A673 (cell line): ENCODE measurements around the gene PUDP. TPM values are rescaled to one million over a fixed set of nuclear protein-coding genes. Genes with fewer than 3 reads are reported as not detected.

Experiments
- BruUV-seq: library from RNA; stranded (reverse); fragments of 400-500 nt; replicated peaks from 2 replicates; lab custom pipeline; 2021; lab: Mats Ljungman, UMichigan
- CTCF ChIA-PET: fragments of 300-600 bp; sonication (Branson Sonifier 250); formaldehyde crosslinking; loops from one replicate; lab custom pipeline; 2022; ENCODE audit warnings: antibody characterized with exemption; lab: Charles Lee
- POLR2A ChIA-PET: fragments of 300-600 bp; sonication (Branson Sonifier 250); formaldehyde crosslinking; loops from one replicate; lab custom pipeline; 2022; ENCODE audit warnings: antibody characterized with exemption; ENCODE audit not compliant: low non-redundant PET; lab: Charles Lee
- DNase-seq: peaks from one replicate; pipeline ENCODE4 v3.0.0-alpha.2; 2015; ENCODE audit warnings: low spot score
- H3K27ac ChIP-seq: fragments of 200-600 bp; sonication (generic); 2 replicates; pipeline ENCODE4 v1.5.1; 2016; ENCODE audit warnings: mixed run types, low read depth, mild to moderate bottlenecking, mixed read lengths, antibody characterized with exemption, low read length; ENCODE audit not compliant: poor library complexity, severe bottlenecking
- H3K27me3 ChIP-seq: fragments of 200-600 bp; sonication (generic); replicated peaks from 2 replicates; pipeline ENCODE4 v1.6.1; 2017; ENCODE audit warnings: mixed run types, low read depth, mild to moderate bottlenecking, mixed read lengths, antibody characterized with exemption, low read length; ENCODE audit not compliant: insufficient read depth, poor library complexity
- H3K36me3 ChIP-seq: fragments of 200-600 bp; sonication (generic); 2 replicates; pipeline ENCODE4 v1.6.1; 2016; ENCODE audit warnings: mixed run types, mild to moderate bottlenecking, mixed read lengths, antibody characterized with exemption, low read length; ENCODE audit not compliant: insufficient read depth, poor library complexity, severe bottlenecking
- H3K4me1 ChIP-seq: fragments of 200-600 bp; sonication (generic); 2 replicates; pipeline ENCODE4 v1.6.1; 2017; ENCODE audit warnings: mixed run types, mild to moderate bottlenecking, mixed read lengths, antibody characterized with exemption, low read length; ENCODE audit not compliant: insufficient read depth, poor library complexity, severe bottlenecking
- H3K4me3 ChIP-seq: fragments of 200-600 bp; sonication (generic); 2 replicates; pipeline ENCODE4 v1.5.1; 2016; ENCODE audit warnings: low read depth, mixed run types, mild to moderate bottlenecking, mixed read lengths, low read length; ENCODE audit not compliant: poor library complexity, severe bottlenecking
- H3K9me3 ChIP-seq: fragments of 200-600 bp; sonication (generic); 2 replicates; pipeline ENCODE4 v1.6.1; 2016; ENCODE audit warnings: mixed run types, low read depth, mild to moderate bottlenecking, mixed read lengths, antibody characterized with exemption, low read length; ENCODE audit not compliant: poor library complexity, severe bottlenecking
- CTCF ChIP-seq: fragments of 300-800, 200-600 bp; sonication (generic); conservative IDR thresholded peaks from 2 replicates; pipeline ENCODE4 v1.5.1; 2017; ENCODE audit warnings: low read depth, mild to moderate bottlenecking, antibody characterized with exemption, low read length, moderate library complexity, mixed read lengths
- EZH2 ChIP-seq: fragments of 200-600 bp; sonication (generic); IDR thresholded peaks from 2 replicates; pipeline ENCODE4 v1.6.1; 2017; ENCODE audit warnings: borderline replicate concordance, low read depth, mild to moderate bottlenecking, mixed read lengths, antibody characterized with exemption, low read length; ENCODE audit not compliant: poor library complexity, severe bottlenecking
- intact Hi-C: fragments of 100-400 bp; cut with micrococcal nuclease; formaldehyde crosslinking; loops from one replicate; pipeline ENCODE4 v1.10.0; 2022; ENCODE audit not compliant: unreplicated experiment
- total RNA-seq: library from RNA; stranded (reverse); gene quantifications from 2 replicates; pipeline ENCODE4 v1.2.3, GENCODE V29; 2021

Gene PUDP
- total RNA-seq, 1 experiment from 2014 or later: 17.6 TPM

- no peaks in the 10 kb centered on the region for H3K27me3 ChIP-seq
- H3K27ac ChIP-seq: no peak overlapping the region
- TF ChIP-seq CTCF: no peak
- no peak for TF ChIP-seq EZH2
- H3K9me3 ChIP-seq: no peaks in the 10 kb centered on the region
- POLR2A ChIA-PET: no interaction called here
- H3K4me3 ChIP-seq: no peak overlapping the region
- H3K36me3 ChIP-seq: no peaks in the 10 kb centered on the region
- no peak for DNase-seq
- no peaks in the 10 kb centered on the region for H3K4me1 ChIP-seq
- BruUV-seq: no TSS peak
- intact Hi-C loops: no loop called here
- CTCF ChIA-PET: no interaction called here
These were observed 27.7 kb downstream of the PUDP start for GRCh38 chrX:7119950-7120877.

- H3K4me3 ChIP-seq: no peak overlapping the region
- intact Hi-C loops: no loop called here
- no peak overlapping the region for H3K27ac ChIP-seq
- no peak for DNase-seq
- no peaks in the 10 kb centered on the region for H3K9me3 ChIP-seq
- ChIA-PET CTCF (no interaction called here), POLR2A (no interaction called here)
- H3K4me1 ChIP-seq: no peaks in the 10 kb centered on the region
- H3K36me3 ChIP-seq: no peaks in the 10 kb centered on the region
- no TSS peak for BruUV-seq
- H3K27me3 ChIP-seq: no peaks in the 10 kb centered on the region
- TF ChIP-seq CTCF: no peak
- TF ChIP-seq EZH2: no peak
These were observed 30.4 kb downstream of the PUDP start for GRCh38 chrX:7117587-7117986.

- TF ChIP-seq CTCF: no peak
- TF ChIP-seq EZH2: no peak
- no TSS peak for BruUV-seq
- ChIA-PET POLR2A (no interaction called here), CTCF (no interaction called here)
- Histone ChIP-seq H3K4me1 (no peaks in the 10 kb centered on the region), H3K27me3 (no peaks in the 10 kb centered on the region), H3K9me3 (no peaks in the 10 kb centered on the region), H3K27ac (no peak overlapping the region), H3K36me3 (no peaks in the 10 kb centered on the region), H3K4me3 (no peak overlapping the region)
- intact Hi-C loops: no loop called here
- DNase-seq: no peak
These were observed 31.9 kb downstream of the PUDP start for GRCh38 chrX:7116081-7116480.
